H9 (cell line): ENCODE results near the gene NEDD4L. TPM values are rescaled to one million over a fixed set of nuclear protein-coding genes. Genes with fewer than 3 reads are reported as not detected.

Source experiments
- DNase-seq: peaks from one replicate; pipeline ENCODE4 v3.0.0-alpha.2; 2017
- H2AFZ ChIP-seq: one replicate; pipeline ENCODE4 v1.6.1; 2013; ENCODE audit warnings: mild to moderate bottlenecking, low read length, control low read depth, moderate library complexity
- H2AK5ac ChIP-seq: 2 replicates; pipeline ENCODE4 v1.6.1; 2013; ENCODE audit warnings: low read length, control low read depth, mixed read lengths; ENCODE audit not compliant: insufficient read length
- H2BK120ac ChIP-seq: one replicate; pipeline ENCODE4 v1.6.1; 2013; ENCODE audit warnings: low read depth, mild to moderate bottlenecking, low read length, control low read depth, inconsistent platforms; ENCODE audit not compliant: poor library complexity, severe bottlenecking
- H2BK12ac ChIP-seq: 2 replicates; pipeline ENCODE4 v1.6.1; 2013; ENCODE audit warnings: low read length, control low read depth, mixed read lengths, low read depth; ENCODE audit not compliant: insufficient read length
- H2BK15ac ChIP-seq: 2 replicates; pipeline ENCODE4 v1.6.1; 2013; ENCODE audit warnings: low read depth, low read length, control low read depth
- H2BK20ac ChIP-seq: one replicate; pipeline ENCODE4 v1.6.1; 2013; ENCODE audit warnings: low read depth, mild to moderate bottlenecking, low read length, control low read depth, inconsistent platforms; ENCODE audit not compliant: poor library complexity, severe bottlenecking
- H2BK5ac ChIP-seq: 2 replicates; pipeline ENCODE4 v1.6.1; 2013; ENCODE audit warnings: low read length, control low read depth, mixed read lengths; ENCODE audit not compliant: insufficient read length
- H3K14ac ChIP-seq: 2 replicates; pipeline ENCODE4 v1.6.1; 2013; ENCODE audit warnings: low read length, control low read depth; ENCODE audit not compliant: insufficient read depth
- H3K18ac ChIP-seq: 2 replicates; pipeline ENCODE4 v1.6.1; 2013; ENCODE audit warnings: low read depth, mild to moderate bottlenecking, mixed read lengths, low read length, control low read depth; ENCODE audit not compliant: insufficient read length
- H3K23ac ChIP-seq: 2 replicates; pipeline ENCODE4 v1.6.1; 2013; ENCODE audit warnings: low read length, control low read depth, mixed read lengths, low read depth; ENCODE audit not compliant: insufficient read length
- H3K23me2 ChIP-seq: 2 replicates; pipeline ENCODE4 v1.6.1; 2013; ENCODE audit warnings: low read depth, mild to moderate bottlenecking, mixed read lengths, low read length, control low read depth; ENCODE audit not compliant: insufficient read length, poor library complexity, severe bottlenecking
- H3K27ac ChIP-seq: 2 replicates; pipeline ENCODE4 v1.5.1; 2013; ENCODE audit warnings: low read length, control low read depth, mixed read lengths, low read depth; ENCODE audit not compliant: insufficient read length
- H3K27me3 ChIP-seq: 2 replicates; pipeline ENCODE4 v1.6.1; 2013; ENCODE audit warnings: low read length, control low read depth, inconsistent platforms; ENCODE audit not compliant: insufficient read depth
- H3K4ac ChIP-seq: 2 replicates; pipeline ENCODE4 v1.6.1; 2013; ENCODE audit warnings: low read depth, mild to moderate bottlenecking, control low read depth, inconsistent platforms, low read length, moderate library complexity
- H3K4me1 ChIP-seq: 2 replicates; pipeline ENCODE4 v1.6.1; 2013; ENCODE audit warnings: low read length, control low read depth, inconsistent platforms; ENCODE audit not compliant: insufficient read depth
- H3K4me2 ChIP-seq: 2 replicates; pipeline ENCODE4 v1.6.1; 2013; ENCODE audit warnings: low read length, control low read depth, mixed read lengths; ENCODE audit not compliant: insufficient read length, insufficient read depth
- H3K56ac ChIP-seq: 2 replicates; pipeline ENCODE4 v1.6.1; 2013; ENCODE audit warnings: low read depth, mild to moderate bottlenecking, mixed read lengths, low read length, control low read depth; ENCODE audit not compliant: insufficient read length
- H3K79me1 ChIP-seq: 2 replicates; pipeline ENCODE4 v1.6.1; 2013; ENCODE audit warnings: low read depth, mild to moderate bottlenecking, moderate library complexity, low read length, control low read depth, inconsistent platforms; ENCODE audit not compliant: insufficient read depth, poor library complexity, severe bottlenecking
- H3K79me2 ChIP-seq: 2 replicates; pipeline ENCODE4 v1.6.1; 2013; ENCODE audit warnings: low read length, control low read depth, inconsistent platforms; ENCODE audit not compliant: insufficient read depth
- H3K9ac ChIP-seq: 2 replicates; pipeline ENCODE4 v1.6.1; 2013; ENCODE audit warnings: low read length, control low read depth, mixed read lengths; ENCODE audit not compliant: insufficient read length; ENCODE audit errors: extremely low read depth
- H3K9me3 ChIP-seq: one replicate; pipeline ENCODE4 v1.6.1; 2013; ENCODE audit warnings: low read depth, low read length, inconsistent platforms; ENCODE audit not compliant: control insufficient read depth
- H3T11ph ChIP-seq: one replicate; pipeline ENCODE4 v1.6.1; 2013; ENCODE audit warnings: mild to moderate bottlenecking, low read length, control low read depth, inconsistent platforms
- H4K20me1 ChIP-seq: one replicate; pipeline ENCODE4 v1.6.1; 2013; ENCODE audit not compliant: control insufficient read depth, insufficient read length, insufficient read depth
- H4K5ac ChIP-seq: 2 replicates; pipeline ENCODE4 v1.6.1; 2013; ENCODE audit warnings: low read depth, mild to moderate bottlenecking, mixed read lengths, low read length, control low read depth; ENCODE audit not compliant: insufficient read length
- H4K8ac ChIP-seq: replicated peaks from 2 replicates; pipeline ENCODE4 v1.6.1; 2013; ENCODE audit warnings: low read length, control low read depth, mixed read lengths, low read depth; ENCODE audit not compliant: insufficient read length
- H4K91ac ChIP-seq: 2 replicates; pipeline ENCODE4 v1.6.1; 2013; ENCODE audit warnings: low read depth, mild to moderate bottlenecking, moderate library complexity, mixed read lengths, low read length, control low read depth; ENCODE audit not compliant: insufficient read length
- H3K27ac Mint-ChIP-seq, 3 experiments: 2 replicates in 2 of 3; 3 replicates in 1 of 3; pipeline ENCODE4 v1.8.0; 2020 to 2021; ENCODE audit warnings: mixed read lengths in 3 of 3, mild to moderate bottlenecking in 1 of 3, moderate library complexity in 1 of 3
- H3K27me3 Mint-ChIP-seq: 2 replicates; pipeline ENCODE4 v1.8.0; 2021; ENCODE audit warnings: low read depth, mild to moderate bottlenecking, moderate library complexity, mixed read lengths
- H3K36me3 Mint-ChIP-seq, 3 experiments: 2 replicates in 2 of 3; 3 replicates in 1 of 3; pipeline ENCODE4 v1.8.0; 2020 to 2021; ENCODE audit warnings: low read depth in 3 of 3, mixed read lengths in 3 of 3; ENCODE audit not compliant: insufficient read depth in 1 of 3
- H3K4me1 Mint-ChIP-seq, 2 experiments: 2 replicates each; pipeline ENCODE4 v1.8.0; 2020; ENCODE audit warnings: mixed read lengths in 2 of 2
- H3K4me3 Mint-ChIP-seq, 2 experiments: 2 replicates in 1 of 2; 3 replicates in 1 of 2; pipeline ENCODE4 v1.8.0; 2020 to 2021; ENCODE audit warnings: mild to moderate bottlenecking in 2 of 2, mixed read lengths in 2 of 2, moderate library complexity in 1 of 2
- H3K9me3 Mint-ChIP-seq, 2 experiments: 2 replicates in 1 of 2; 3 replicates in 1 of 2; pipeline ENCODE4 v1.8.0; 2020; ENCODE audit warnings: mild to moderate bottlenecking in 2 of 2, mixed read lengths in 2 of 2, moderate library complexity in 1 of 2
- CTCF ChIP-seq: fragments of 200-600 bp; sonication (generic); conservative IDR thresholded peaks from 3 replicates; pipeline ENCODE4 v1.8.0; 2021; ENCODE audit warnings: antibody characterized with exemption, mild to moderate bottlenecking
- WGBS: extraction: QIAGEN DNeasy Blood & Tissue Kit; methylation state at CpG from one replicate; pipeline ENCODE4 v1.1.7; 2013; ENCODE audit warnings: missing lambda C conversion rate, low lambda C conversion rate, mixed read lengths; ENCODE audit not compliant: insufficient read length; ENCODE audit errors: extremely low coverage; 5-methylcytosine and 5-hydroxymethylcytosine counted together
- total RNA-seq: library from RNA; stranded (reverse); gene quantifications from 2 replicates; pipeline ENCODE4 v1.2.1, GENCODE V29; 2021

The NEDD4L gene
- total RNA-seq, 1 experiment from 2014 or later: 76.3 TPM

DNA sequence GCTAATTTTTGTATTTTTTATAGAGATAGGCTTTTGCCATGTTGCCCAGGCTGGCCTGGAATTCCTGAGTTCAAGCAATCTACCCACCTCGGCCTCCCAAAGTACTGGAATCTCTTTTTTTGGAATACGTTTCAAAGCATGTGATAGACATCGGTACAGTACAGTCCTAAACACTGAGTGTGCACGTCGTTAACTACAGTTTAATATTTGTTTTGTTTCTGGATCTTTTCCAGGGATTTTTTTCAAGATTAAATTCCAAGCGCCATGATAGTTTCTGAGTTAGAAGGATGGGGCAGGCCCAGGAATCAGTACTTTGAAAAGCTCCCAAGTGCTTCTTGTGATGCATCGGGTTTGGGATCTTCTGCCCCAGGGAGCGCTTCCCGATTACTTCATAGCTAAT, 33.3 kb downstream of the NEDD4L start:
- H3T11ph ChIP-seq: no peak overlapping the region
- H3K9me3 ChIP-seq: no peaks in the 10 kb centered on the region
- H3K79me2 ChIP-seq: peaks cover 3% of the 10 kb centered on the region; the same call in 1 of the 2 replicates
- no peak overlapping the region for H2BK5ac ChIP-seq
- no peak overlapping the region for H3K9ac ChIP-seq
- no peak overlapping the region for H3K56ac ChIP-seq
- no peak overlapping the region for H3K14ac ChIP-seq
- H3K4ac ChIP-seq: no peak overlapping the region
- H3K4me2 ChIP-seq: no peak overlapping the region
- H2BK12ac ChIP-seq: no peak overlapping the region
- peaks cover 3% of the 10 kb centered on the region for H3K79me1 ChIP-seq
- H3K27me3 Mint-ChIP-seq: no peaks in the 10 kb centered on the region; the same call in 1 of the 2 replicates
- no peak overlapping the region for H4K91ac ChIP-seq
- no peak overlapping the region for H2AFZ ChIP-seq
- H3K9me3 Mint-ChIP-seq: no peaks in the 10 kb centered on the region; a peak in 1 of 5 replicates
- TF ChIP-seq CTCF: no peak
- H3K18ac ChIP-seq: no peak overlapping the region
- no peak overlapping the region for H4K5ac ChIP-seq
- no peak overlapping the region for H3K27ac ChIP-seq
- no CpG with 5 or more reads among the region's 9 CpGs for WGBS
- no peak overlapping the region for H3K23ac ChIP-seq
- H2BK15ac ChIP-seq: no peak overlapping the region
- no peak for DNase-seq
- H2BK120ac ChIP-seq: no peak overlapping the region
- H3K36me3 Mint-ChIP-seq: peaks cover 0 to 3% (median 0%) of the 10 kb centered on the region in 3 experiments; a peak in 1 of 7 replicates
- no peak overlapping the region for H2AK5ac ChIP-seq
- H3K4me1 ChIP-seq: no peaks in the 10 kb centered on the region
- peaks cover 21 to 40% of the 10 kb centered on the region in 2 experiments for H3K4me1 Mint-ChIP-seq
- no peak overlapping the region for H3K4me3 Mint-ChIP-seq
- no peak overlapping the region for H2BK20ac ChIP-seq
- H3K23me2 ChIP-seq: no peaks in the 10 kb centered on the region
- no peaks in the 10 kb centered on the region for H4K20me1 ChIP-seq
- H3K27ac Mint-ChIP-seq: no peak overlapping the region
- no peak overlapping the region for H4K8ac ChIP-seq
- H3K27me3 ChIP-seq: no peaks in the 10 kb centered on the region
